ENCODE measurements around the gene COQ10A. TPM values are rescaled to one million over a fixed set of nuclear protein-coding genes. Genes with fewer than 3 reads are reported as not detected.

Gene COQ10A
- total RNA-seq, 1 experiment from 2014 or later: 24.4 TPM

DNA sequence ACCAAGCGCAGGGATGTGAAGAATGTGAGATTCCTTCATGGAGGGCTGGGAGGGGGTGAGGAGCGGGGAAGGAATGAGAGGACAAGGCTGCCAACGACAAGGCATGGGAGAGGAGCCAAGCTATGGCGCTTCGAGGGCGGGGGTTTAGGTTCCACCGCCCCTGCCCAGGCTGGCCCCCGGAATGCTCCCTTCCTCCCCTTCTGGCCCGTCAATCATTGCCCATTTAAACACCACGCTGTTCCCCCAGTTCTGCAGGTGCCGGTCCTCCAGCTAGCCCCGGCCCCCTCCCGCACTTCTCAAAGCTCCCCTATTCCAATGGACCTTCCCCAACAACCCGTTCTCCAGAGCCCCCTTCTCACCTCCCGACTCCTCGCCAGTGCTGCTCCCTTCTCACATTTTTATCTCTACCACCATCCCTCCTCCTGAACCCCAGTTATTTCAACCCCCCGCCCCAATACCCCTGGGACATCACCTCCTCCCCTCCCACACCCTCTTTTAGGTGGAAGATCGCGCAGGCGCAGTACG is 45.4 kb upstream of the COQ10A start (continued):
- TF ChIP-seq ATF2 (CRISPR knock-in tag; IDR thresholded peaks at IDR 0.05; ENCODE audit: borderline replicate concordance, low read depth): no peak
- no peak for TF ChIP-seq TEAD4 (CRISPR knock-in tag; IDR thresholded peaks at IDR 0.05)
- TF ChIP-seq FOXP4 (CRISPR knock-in tag; IDR thresholded peaks at IDR 0.05): no peak
- no peak for TF ChIP-seq CREB1 (CRISPR knock-in tag; IDR thresholded peaks at IDR 0.05)
- peak; percentile 33; the same call in 1 of the 2 replicates for TF ChIP-seq MYBL2 (CRISPR knock-in tag; IDR thresholded peaks at IDR 0.05)
- TF ChIP-seq PRDM15 (CRISPR knock-in tag; IDR thresholded peaks at IDR 0.05): 0 out of 2 replicates have a peak, but pooled peaks have one; percentile 9
- TF ChIP-seq, protein P1, sequence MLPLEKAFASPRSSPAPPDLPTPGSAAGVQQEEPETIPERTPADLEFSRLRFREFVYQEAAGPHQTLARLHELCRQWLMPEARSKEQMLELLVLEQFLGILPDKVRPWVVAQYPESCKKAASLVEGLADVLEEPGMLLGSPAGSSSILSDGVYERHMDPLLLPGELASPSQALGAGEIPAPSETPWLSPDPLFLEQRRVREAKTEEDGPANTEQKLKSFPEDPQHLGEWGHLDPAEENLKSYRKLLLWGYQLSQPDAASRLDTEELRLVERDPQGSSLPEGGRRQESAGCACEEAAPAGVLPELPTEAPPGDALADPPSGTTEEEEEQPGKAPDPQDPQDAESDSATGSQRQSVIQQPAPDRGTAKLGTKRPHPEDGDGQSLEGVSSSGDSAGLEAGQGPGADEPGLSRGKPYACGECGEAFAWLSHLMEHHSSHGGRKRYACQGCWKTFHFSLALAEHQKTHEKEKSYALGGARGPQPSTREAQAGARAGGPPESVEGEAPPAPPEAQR (CRISPR knock-in tag; IDR thresholded peaks at IDR 0.05): no peak
- TF ChIP-seq, protein P2, sequence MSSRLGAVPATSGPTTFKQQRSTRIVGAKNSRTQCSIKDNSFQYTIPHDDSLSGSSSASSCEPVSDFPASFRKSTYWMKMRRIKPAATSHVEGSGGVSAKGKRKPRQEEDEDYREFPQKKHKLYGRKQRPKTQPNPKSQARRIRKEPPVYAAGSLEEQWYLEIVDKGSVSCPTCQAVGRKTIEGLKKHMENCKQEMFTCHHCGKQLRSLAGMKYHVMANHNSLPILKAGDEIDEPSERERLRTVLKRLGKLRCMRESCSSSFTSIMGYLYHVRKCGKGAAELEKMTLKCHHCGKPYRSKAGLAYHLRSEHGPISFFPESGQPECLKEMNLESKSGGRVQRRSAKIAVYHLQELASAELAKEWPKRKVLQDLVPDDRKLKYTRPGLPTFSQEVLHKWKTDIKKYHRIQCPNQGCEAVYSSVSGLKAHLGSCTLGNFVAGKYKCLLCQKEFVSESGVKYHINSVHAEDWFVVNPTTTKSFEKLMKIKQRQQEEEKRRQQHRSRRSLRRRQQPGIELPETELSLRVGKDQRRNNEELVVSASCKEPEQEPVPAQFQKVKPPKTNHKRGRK (CRISPR knock-in tag; IDR thresholded peaks at IDR 0.05; ENCODE audit: borderline replicate concordance): no peak
- 0 out of 2 replicates have a peak, but pooled peaks have one; percentile 0 for TF ChIP-seq MAX (CRISPR knock-in tag; IDR thresholded peaks at IDR 0.05)
- TF ChIP-seq, protein P3, sequence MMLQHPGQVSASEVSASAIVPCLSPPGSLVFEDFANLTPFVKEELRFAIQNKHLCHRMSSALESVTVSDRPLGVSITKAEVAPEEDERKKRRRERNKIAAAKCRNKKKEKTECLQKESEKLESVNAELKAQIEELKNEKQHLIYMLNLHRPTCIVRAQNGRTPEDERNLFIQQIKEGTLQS (CRISPR knock-in tag; conservative IDR thresholded peaks at IDR 0.05): no peak
- no peak for TF ChIP-seq RELA (CRISPR knock-in tag; IDR thresholded peaks at IDR 0.05; ENCODE audit: borderline replicate concordance)
- TF ChIP-seq FOXJ3 (CRISPR knock-in tag; IDR thresholded peaks at IDR 0.05; ENCODE audit: borderline replicate concordance): no peak
- TF ChIP-seq E2F5 (CRISPR knock-in tag; IDR thresholded peaks at IDR 0.05): no peak
- TF ChIP-seq ZBTB43 (CRISPR knock-in tag; IDR thresholded peaks at IDR 0.05): peak; percentile 63; the same call in 1 of the 2 replicates
- TF ChIP-seq, protein P4, sequence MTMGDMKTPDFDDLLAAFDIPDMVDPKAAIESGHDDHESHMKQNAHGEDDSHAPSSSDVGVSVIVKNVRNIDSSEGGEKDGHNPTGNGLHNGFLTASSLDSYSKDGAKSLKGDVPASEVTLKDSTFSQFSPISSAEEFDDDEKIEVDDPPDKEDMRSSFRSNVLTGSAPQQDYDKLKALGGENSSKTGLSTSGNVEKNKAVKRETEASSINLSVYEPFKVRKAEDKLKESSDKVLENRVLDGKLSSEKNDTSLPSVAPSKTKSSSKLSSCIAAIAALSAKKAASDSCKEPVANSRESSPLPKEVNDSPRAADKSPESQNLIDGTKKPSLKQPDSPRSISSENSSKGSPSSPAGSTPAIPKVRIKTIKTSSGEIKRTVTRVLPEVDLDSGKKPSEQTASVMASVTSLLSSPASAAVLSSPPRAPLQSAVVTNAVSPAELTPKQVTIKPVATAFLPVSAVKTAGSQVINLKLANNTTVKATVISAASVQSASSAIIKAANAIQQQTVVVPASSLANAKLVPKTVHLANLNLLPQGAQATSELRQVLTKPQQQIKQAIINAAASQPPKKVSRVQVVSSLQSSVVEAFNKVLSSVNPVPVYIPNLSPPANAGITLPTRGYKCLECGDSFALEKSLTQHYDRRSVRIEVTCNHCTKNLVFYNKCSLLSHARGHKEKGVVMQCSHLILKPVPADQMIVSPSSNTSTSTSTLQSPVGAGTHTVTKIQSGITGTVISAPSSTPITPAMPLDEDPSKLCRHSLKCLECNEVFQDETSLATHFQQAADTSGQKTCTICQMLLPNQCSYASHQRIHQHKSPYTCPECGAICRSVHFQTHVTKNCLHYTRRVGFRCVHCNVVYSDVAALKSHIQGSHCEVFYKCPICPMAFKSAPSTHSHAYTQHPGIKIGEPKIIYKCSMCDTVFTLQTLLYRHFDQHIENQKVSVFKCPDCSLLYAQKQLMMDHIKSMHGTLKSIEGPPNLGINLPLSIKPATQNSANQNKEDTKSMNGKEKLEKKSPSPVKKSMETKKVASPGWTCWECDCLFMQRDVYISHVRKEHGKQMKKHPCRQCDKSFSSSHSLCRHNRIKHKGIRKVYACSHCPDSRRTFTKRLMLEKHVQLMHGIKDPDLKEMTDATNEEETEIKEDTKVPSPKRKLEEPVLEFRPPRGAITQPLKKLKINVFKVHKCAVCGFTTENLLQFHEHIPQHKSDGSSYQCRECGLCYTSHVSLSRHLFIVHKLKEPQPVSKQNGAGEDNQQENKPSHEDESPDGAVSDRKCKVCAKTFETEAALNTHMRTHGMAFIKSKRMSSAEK (CRISPR knock-in tag; IDR thresholded peaks at IDR 0.05; ENCODE audit: borderline replicate concordance): no peak
- no peak for TF ChIP-seq JAZF1 (CRISPR knock-in tag; IDR thresholded peaks at IDR 0.05)
- TF ChIP-seq ZNF219 (CRISPR knock-in tag; IDR thresholded peaks at IDR 0.05; ENCODE audit: borderline replicate concordance): no peak
- no peak for TF ChIP-seq TP53 (CRISPR knock-in tag; IDR thresholded peaks at IDR 0.05)
- TF ChIP-seq JUN (CRISPR knock-in tag; IDR thresholded peaks at IDR 0.05): no peak
- TF ChIP-seq ZNF317 (CRISPR knock-in tag; IDR thresholded peaks at IDR 0.05; ENCODE audit: borderline replicate concordance, low read depth): no peak
